Stimulated activated naive CD8-positive, alpha-beta T cell treated with anti-CD3 and anti-CD28 coated beads, Interleukin-15, Interleukin-2, amounts not matched to agents 100 ng/mL and 50 ng/mL, for 24 hours (primary cell): ENCODE measurements around the gene RALGAPA2.

Source experiments
- H3K27ac Mint-ChIP-seq: one replicate; pipeline ENCODE4 v1.8.0; 2021; ENCODE audit warnings: mild to moderate bottlenecking, mixed read lengths
- H3K27me3 Mint-ChIP-seq: one replicate; pipeline ENCODE4 v1.8.0; 2021; ENCODE audit warnings: mixed read lengths
- H3K36me3 Mint-ChIP-seq: one replicate; pipeline ENCODE4 v1.8.0; 2021; ENCODE audit warnings: low read depth, mixed read lengths
- H3K4me1 Mint-ChIP-seq: one replicate; pipeline ENCODE4 v1.8.0; 2021; ENCODE audit warnings: low read depth, mixed read lengths
- H3K4me3 Mint-ChIP-seq: one replicate; pipeline ENCODE4 v1.8.0; 2021; ENCODE audit warnings: mild to moderate bottlenecking, mixed read lengths
- H3K9me3 Mint-ChIP-seq: one replicate; pipeline ENCODE4 v1.8.0; 2021; ENCODE audit warnings: mixed read lengths

The RALGAPA2 gene

DNA sequence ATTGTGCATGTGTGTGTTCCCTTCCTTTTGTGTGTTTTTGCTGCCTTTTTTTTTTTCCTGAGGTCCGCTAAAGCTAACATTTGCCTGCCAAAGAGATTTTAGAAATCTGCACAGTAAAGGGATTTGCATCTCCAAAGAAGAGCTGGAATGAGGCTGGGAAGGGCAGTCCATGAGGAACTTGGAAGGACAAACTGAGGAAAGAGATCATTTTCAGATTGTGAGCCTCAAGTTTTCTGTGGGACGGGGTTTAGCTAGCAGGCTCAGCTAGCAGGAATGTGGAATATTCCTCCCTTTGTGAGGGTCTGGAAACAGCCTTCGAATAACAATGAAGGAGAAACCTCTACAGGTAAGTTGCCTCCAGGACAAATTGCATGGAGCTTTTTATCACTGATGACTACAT is 340.8 kb downstream of the RALGAPA2 start:
- Mint-ChIP-seq H3K9me3 (no peaks in the 10 kb centered on the region), H3K27ac (no peak overlapping the region), H3K4me1 (peaks cover 13% of the 10 kb centered on the region)

DNA sequence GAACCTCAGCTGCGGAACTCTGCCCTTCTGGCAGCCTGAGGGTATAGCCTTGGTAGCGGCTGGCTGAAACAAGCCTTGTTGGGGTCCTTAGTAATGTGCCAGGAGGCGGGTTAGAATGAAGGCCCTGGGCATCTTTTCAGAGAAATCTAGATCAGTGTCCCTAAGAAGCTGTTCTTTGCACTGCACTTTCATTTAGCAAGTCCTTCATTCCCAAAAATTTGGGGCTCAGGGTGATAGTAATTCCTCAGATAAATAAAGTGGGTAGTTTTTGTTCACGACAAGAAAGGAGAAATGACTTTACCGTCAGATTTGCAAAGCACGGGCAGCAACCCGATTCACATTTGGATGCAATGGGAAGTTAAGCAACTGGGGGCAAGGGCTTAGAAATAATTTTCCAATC is 341.4 kb downstream of the RALGAPA2 start:
- H3K36me3 Mint-ChIP-seq = peaks cover 5% of the 10 kb centered on the region
- no peaks in the 10 kb centered on the region for H3K9me3 Mint-ChIP-seq
- H3K4me3 Mint-ChIP-seq = peak overlapping the region; percentile 65
- H3K27me3 Mint-ChIP-seq = peaks cover 75% of the 10 kb centered on the region
- H3K4me1 Mint-ChIP-seq = peaks cover 18% of the 10 kb centered on the region
- no peak overlapping the region for H3K27ac Mint-ChIP-seq

More for the DNA sequence above, 340.8 kb downstream of the RALGAPA2 start:
- Mint-ChIP-seq H3K36me3 (peaks cover 5% of the 10 kb centered on the region), H3K27me3 (peaks cover 74% of the 10 kb centered on the region), H3K4me3 (peak overlapping the region; percentile 60)

DNA sequence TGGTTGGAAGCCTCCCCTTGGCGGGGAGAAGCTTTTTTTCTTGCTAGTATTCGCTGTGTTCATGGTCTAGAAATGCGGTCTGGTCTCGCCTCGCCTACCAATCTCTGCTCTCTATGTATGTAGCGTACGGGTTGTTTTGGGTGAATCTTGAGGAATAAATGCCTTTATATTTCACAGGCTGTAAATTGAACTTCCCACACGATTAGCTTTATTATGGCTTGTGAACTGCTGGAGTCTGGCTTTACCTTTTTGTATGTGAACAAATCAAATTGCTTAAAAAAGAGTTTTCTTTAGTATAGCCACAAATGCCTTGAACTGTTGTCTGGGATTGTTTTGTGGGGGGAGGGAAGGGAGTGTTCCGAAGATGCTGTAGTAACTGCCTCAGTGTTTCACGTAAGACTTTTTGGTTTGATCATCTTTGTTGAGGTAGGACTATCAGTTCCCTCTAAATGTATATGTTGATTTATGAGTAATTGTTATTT is 342.3 kb downstream of the RALGAPA2 start:
- peaks cover 75% of the 10 kb centered on the region for H3K27me3 Mint-ChIP-seq
- peak overlapping the region; percentile 6 for H3K27ac Mint-ChIP-seq

DNA sequence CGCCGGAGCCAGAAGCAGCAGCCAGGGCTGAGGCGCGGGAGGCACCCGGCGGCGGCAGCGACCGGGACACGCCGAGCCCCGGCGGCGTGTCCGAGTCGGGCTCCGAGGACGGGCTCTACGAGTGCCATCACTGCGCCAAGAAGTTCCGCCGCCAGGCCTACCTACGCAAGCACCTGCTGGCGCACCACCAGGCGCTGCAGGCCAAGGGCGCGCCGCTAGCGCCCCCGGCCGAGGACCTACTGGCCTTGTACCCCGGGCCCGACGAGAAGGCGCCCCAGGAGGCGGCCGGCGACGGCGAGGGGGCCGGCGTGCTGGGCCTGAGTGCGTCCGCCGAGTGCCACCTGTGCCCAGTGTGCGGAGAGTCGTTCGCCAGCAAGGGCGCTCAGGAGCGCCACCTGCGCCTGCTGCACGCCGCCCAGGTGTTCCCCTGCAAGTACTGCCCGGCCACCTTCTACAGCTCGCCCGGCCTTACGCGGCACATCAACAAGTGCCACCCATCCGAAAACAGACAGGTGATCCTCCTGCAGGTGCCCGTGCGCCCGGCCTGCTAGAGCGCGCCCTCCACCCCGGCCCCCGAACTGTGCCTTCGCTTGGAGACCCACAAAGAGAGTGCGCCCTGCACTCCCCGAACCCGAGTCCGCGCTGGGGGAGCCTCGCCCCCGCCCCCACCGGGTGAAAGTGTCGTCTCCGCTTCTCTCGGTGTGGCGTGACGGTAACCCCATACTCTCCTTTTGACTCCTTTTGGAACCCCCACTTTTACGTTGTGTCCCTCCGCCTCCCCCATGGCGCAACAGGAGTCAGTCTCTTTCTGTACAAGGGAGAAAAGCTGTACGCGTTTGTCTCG is 343.0 kb downstream of the RALGAPA2 start:
- Mint-ChIP-seq H3K4me3 (peak overlapping the region; percentile 81), H3K36me3 (peaks cover 5% of the 10 kb centered on the region), H3K27me3 (peaks cover 74% of the 10 kb centered on the region), H3K9me3 (no peaks in the 10 kb centered on the region), H3K27ac (peak overlapping the region; percentile 6), H3K4me1 (peaks cover 31% of the 10 kb centered on the region)

More for the DNA sequence above, 342.3 kb downstream of the RALGAPA2 start:
- Mint-ChIP-seq H3K36me3 (peaks cover 5% of the 10 kb centered on the region), H3K4me1 (peaks cover 26% of the 10 kb centered on the region), H3K4me3 (peak overlapping the region; percentile 81), H3K9me3 (no peaks in the 10 kb centered on the region)

DNA sequence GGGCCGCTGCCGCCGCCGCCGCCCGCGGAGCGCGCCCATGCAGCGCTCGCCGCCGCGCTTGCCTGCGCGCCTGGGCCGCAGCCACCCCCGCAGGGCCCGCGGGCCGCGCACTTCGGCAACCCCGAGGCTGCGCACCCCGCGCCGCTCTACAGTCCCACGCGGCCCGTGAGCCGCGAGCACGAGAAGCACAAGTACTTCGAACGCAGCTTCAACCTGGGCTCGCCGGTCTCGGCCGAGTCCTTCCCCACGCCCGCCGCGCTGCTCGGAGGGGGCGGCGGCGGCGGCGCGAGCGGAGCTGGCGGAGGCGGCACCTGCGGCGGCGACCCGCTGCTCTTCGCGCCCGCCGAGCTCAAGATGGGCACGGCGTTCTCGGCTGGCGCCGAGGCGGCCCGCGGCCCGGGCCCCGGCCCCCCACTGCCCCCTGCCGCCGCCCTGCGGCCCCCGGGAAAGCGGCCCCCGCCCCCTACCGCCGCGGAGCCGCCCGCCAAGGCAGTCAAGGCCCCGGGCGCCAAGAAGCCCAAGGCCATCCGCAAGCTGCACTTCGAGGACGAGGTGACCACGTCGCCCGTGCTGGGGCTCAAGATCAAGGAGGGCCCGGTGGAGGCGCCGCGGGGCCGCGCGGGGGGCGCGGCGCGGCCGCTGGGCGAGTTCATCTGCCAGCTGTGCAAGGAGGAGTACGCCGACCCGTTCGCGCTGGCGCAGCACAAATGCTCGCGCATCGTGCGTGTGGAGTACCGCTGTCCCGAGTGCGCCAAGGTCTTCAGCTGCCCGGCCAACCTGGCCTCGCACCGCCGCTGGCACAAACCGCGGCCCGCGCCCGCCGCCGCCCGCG is 343.8 kb downstream of the RALGAPA2 start:
- H3K27me3 Mint-ChIP-seq = peaks cover 73% of the 10 kb centered on the region
- H3K4me1 Mint-ChIP-seq = peaks cover 34% of the 10 kb centered on the region
- H3K27ac Mint-ChIP-seq = no peak overlapping the region
- H3K9me3 Mint-ChIP-seq = no peaks in the 10 kb centered on the region
- H3K4me3 Mint-ChIP-seq = peak overlapping the region; percentile 23
- peaks cover 5% of the 10 kb centered on the region for H3K36me3 Mint-ChIP-seq

DNA sequence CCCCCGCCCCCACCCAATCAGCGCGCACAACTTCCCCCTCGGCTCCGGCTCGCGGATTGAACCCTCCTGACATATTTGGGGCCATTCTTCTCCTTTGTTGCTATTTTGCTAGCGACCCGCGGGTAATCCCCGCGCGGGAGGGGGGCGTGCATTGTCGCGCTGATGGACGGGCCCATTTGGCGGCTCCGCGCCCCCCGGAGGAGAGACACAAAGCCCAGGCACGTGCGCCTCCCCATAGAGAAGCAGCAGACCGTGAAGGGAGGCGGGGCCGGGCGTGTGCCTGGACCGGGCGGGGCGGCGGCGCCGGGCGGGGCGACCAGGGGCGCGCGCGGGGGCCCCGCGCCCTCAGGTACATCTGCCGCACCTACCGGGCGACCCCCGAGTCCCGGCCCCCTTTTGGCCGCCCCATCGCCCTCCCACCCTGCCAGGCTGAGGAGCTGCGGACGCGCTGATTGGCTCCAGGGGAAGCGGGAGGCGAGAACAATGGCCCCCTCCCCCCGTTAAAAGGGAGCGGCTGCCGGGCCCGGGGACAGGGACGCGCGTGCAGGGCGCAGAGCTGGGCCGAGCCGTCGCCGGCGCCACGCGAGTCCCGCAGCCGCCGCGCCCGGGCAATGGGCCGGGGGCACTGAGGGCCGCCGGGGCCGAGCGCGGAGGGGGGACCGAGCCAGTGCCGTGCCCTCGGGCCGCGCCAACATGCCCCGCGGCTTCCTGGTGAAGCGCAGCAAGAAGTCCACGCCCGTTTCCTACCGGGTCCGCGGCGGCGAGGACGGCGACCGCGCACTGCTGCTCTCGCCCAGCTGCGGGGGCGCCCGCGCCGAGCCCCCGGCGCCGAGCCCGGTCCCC is 344.6 kb downstream of the RALGAPA2 start, which contains the start of gene INSM1:
Gene INSM1, plus strand, starts transcription at position 530 of the 843 bp plus-strand sequence. Its CDS starts 164 bp downstream, at position 694.
- Mint-ChIP-seq H3K4me1 (peaks cover 37% of the 10 kb centered on the region), H3K36me3 (peaks cover 5% of the 10 kb centered on the region), H3K9me3 (no peaks in the 10 kb centered on the region), H3K27ac (peak within 1 kb of the TSS; percentile 68), H3K4me3 (peak within 1 kb of the TSS; percentile 76), H3K27me3 (peaks cover 72% of the 10 kb centered on the region)

DNA sequence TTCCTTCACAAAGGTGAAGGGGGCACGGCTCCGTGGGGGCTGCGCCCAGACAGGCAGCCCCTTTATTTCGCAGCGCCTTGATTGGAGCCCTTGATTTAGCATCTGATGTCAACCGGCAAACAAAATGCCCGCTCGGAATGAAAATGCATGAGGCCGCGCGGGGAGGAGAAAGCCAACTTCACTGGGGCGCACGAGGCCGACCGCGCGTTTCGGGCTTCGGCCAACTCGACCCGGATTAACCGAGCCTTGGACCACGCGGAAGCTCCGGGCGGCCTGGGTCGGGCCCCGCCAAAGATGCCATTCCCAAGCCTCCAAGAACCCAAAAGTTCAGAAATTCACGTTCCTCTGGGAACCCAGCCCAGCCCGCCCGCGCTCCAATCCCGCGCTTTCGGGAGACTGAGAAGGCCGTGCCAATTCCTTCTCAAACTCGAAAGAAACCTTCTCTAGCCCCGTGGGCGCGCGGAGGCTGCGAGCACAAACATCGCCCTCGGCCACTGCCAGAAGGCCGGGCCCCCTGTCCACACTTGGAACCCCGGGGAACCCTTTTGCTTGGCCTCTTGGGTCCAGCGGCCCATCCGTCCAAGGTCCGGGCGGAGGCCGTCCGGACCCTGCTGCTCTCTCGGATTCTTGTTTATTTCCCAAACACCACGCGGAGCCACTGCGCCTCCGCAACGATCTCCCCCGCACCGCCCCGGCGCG is 345.4 kb downstream of the RALGAPA2 start:
- Mint-ChIP-seq H3K4me1 (peaks cover 42% of the 10 kb centered on the region), H3K4me3 (peak overlapping the region; percentile 76), H3K36me3 (peaks cover 5% of the 10 kb centered on the region), H3K27ac (peak overlapping the region; percentile 68), H3K27me3 (peaks cover 72% of the 10 kb centered on the region), H3K9me3 (no peaks in the 10 kb centered on the region)

DNA sequence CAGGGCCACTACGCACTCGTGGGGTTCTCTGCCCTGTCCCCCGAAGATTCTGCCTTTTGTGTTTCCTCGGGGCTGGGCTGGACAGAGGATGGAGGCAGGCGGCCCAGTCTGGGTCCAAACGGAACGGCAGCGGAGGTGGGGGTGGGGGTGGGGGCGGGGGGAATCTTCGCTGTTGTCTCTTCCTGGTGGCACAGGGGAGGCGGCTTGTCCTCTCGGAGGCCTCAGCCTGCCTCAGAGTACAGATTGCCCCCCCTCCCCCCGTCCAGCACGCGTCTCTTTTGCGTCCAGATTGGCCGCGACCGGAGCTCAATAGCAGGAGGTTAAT is 345.9 kb downstream of the RALGAPA2 start:
- Mint-ChIP-seq H3K27ac (peak overlapping the region; percentile 55), H3K4me3 (peak overlapping the region; percentile 26), H3K36me3 (peaks cover 5% of the 10 kb centered on the region), H3K9me3 (no peaks in the 10 kb centered on the region), H3K4me1 (peaks cover 40% of the 10 kb centered on the region), H3K27me3 (peaks cover 72% of the 10 kb centered on the region)

DNA sequence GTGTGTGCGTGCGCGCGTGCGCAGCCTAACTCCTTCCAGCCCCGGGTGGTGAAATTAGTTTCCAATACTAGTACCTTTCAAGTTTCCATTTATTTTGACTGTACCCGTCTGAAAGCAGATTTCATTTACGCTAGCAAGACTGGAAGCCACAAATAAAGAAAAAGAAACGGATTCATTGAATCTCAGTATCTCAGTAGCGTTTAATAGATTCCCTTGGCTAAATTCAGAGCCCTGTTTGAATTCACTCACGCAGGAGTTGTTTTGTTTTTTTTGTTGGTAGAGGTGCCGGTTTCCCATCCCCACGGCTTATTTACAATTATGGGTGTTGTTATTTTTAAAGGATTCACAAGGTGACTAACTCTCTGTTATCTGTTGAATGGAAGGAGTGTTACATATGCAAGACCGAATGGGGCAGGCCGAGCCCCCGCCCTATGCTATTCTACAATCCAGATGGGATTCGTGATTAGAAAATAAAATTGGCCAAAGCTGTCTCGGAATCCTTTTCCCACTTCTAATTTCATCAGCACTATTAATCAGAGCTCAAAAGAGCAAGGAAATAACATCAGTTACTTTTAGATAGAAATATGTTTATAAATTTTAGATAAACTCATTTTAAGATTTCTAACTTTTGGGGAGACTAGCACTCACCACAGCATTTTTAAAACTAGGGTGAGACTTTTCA is 346.8 kb downstream of the RALGAPA2 start:
- Mint-ChIP-seq H3K27ac (peak overlapping the region; percentile 55), H3K4me3 (peak overlapping the region; percentile 48), H3K4me1 (peaks cover 46% of the 10 kb centered on the region)

DNA sequence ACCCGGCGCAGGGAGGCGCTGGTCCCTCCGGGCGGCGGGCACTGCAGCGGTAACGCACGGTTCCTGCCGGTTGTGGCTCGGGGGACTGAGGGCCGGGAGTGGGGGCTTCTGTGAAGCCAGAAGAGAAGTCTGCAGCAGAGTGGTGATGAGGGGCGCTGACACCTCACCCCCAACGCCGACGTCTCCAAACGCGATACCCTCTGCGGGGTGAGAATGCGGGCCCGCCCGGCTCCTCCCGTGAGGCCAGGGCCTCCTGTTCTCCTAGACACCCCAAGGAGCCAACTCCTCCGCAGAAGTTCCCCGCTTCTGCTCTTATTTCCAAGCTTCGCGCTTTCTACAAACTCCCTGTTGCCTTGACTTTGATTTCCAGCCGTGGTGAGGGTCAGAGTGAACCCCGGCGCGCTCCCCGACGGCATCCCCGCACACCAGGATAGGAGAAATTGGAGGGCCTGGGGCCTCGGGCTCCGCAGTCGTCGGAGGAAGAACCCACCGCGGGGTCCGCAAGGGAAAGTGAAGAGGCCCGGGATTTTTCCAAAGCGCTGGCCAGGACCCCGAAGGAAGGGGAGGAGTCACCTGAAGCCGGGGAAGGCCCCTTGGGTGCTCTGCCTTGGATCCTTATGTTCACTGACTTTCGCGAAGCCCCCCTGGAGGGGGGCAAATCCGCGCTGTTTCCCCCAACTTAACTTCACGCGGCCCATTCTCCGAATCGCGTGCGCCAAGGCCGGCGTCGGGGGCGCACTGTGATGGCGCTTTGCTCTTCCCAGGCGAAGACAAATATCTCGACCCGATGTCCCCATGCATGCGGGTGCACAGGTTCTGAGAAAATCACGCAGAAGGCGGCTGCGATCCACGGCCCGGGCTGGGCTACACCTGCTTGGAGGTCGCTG is 347.6 kb downstream of the RALGAPA2 start:
- H3K27me3 Mint-ChIP-seq = peaks cover 72% of the 10 kb centered on the region
- H3K27ac Mint-ChIP-seq = peak overlapping the region; percentile 55
- H3K9me3 Mint-ChIP-seq = no peaks in the 10 kb centered on the region
- peak overlapping the region; percentile 48 for H3K4me3 Mint-ChIP-seq
- H3K4me1 Mint-ChIP-seq = peaks cover 50% of the 10 kb centered on the region
- peaks cover under 1% of the 10 kb centered on the region for H3K36me3 Mint-ChIP-seq

More for the DNA sequence above, 346.8 kb downstream of the RALGAPA2 start:
- peaks cover 72% of the 10 kb centered on the region for H3K27me3 Mint-ChIP-seq
- no peaks in the 10 kb centered on the region for H3K9me3 Mint-ChIP-seq
- H3K36me3 Mint-ChIP-seq = peaks cover 5% of the 10 kb centered on the region

DNA sequence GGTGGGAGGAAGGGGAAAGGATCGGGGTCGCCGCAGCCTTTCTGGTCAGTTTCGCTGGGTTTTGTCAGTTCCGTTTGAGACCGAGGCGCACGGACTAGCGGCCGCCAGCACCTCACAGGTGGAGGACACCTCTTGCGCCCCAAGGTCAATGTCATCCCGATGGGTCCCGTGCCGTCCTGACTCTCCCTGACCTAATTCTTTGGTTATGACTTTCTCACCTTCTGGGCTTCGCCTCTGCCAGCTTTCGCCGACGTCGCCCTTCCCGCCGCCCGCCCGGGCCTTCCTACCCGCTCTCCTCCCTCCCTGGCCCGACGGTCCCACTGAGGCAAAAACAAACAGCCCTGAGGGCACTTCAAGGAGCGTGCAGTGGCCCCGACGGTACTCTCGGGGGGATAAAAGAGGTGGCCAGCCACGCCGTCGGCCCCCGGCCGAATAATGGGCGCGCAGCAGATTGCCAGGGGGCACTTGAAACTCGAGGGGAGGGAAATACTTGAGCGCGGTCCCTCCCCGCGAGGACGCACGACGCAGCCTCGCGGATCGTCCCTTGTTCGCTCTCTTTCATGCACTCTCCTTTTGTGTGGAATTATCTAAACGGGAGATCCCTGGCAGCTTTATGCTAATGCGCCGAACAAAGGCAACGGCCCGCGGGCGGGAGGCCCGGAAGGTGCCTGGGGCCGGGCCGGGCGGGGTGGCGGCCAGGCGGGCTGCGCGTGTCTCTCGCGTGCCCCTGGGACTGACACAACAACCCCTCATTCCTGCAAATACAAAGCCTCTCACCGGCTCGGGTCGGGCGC is 348.4 kb downstream of the RALGAPA2 start:
- Mint-ChIP-seq H3K27me3 (peaks cover 74% of the 10 kb centered on the region), H3K4me1 (peaks cover 51% of the 10 kb centered on the region), H3K4me3 (peak overlapping the region; percentile 48), H3K9me3 (no peaks in the 10 kb centered on the region), H3K36me3 (no peaks in the 10 kb centered on the region), H3K27ac (no peak overlapping the region)

DNA sequence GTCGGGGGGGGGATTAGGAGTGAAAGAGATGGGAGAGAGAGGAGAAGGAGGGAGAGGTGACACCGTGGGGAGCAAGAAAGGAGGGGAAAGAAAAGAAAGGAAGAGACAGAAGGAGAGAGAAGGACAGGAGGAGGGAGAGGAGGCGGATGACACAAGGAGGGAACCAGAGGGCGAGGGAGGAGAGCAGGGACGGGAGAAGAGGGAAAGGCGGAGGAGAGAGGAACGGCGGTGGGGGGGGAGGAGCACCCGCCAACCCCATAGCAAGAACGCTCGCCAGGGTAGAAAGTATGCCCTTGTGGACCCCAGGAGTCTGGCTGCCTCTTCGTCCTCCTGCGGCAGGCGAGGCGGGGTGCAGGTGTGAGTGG is 349.0 kb downstream of the RALGAPA2 start:
- Mint-ChIP-seq H3K4me1 (peaks cover 51% of the 10 kb centered on the region), H3K27me3 (peaks cover 74% of the 10 kb centered on the region), H3K27ac (no peak overlapping the region), H3K36me3 (no peaks in the 10 kb centered on the region), H3K9me3 (no peaks in the 10 kb centered on the region), H3K4me3 (peak overlapping the region; percentile 48)
